GM18951 (cell line): ENCODE data around the gene PPP2R3C.
"Not testable (repeated sequence)": the region's sequence is repeated elsewhere in the genome, so short reads cannot be mapped to it uniquely, and the experiment has no call there.

Experiments
- POLR2A ChIP-seq: IDR thresholded peaks from 4 replicates; pipeline ENCODE4 v1.6.1; 2011; ENCODE audit warnings: mild to moderate bottlenecking; ENCODE audit not compliant: insufficient read length, insufficient read depth; ENCODE audit errors: extremely low read depth
- in situ Hi-C: fragments of 300-500 bp; cut with MboI; formaldehyde crosslinking; loops from one replicate; pipeline ENCODE4 v1.12.0; 2022; ENCODE audit warnings: low sequenced_read_pairs, mixed read lengths, inconsistent platforms; ENCODE audit not compliant: unreplicated experiment

Gene PPP2R3C

DNA sequence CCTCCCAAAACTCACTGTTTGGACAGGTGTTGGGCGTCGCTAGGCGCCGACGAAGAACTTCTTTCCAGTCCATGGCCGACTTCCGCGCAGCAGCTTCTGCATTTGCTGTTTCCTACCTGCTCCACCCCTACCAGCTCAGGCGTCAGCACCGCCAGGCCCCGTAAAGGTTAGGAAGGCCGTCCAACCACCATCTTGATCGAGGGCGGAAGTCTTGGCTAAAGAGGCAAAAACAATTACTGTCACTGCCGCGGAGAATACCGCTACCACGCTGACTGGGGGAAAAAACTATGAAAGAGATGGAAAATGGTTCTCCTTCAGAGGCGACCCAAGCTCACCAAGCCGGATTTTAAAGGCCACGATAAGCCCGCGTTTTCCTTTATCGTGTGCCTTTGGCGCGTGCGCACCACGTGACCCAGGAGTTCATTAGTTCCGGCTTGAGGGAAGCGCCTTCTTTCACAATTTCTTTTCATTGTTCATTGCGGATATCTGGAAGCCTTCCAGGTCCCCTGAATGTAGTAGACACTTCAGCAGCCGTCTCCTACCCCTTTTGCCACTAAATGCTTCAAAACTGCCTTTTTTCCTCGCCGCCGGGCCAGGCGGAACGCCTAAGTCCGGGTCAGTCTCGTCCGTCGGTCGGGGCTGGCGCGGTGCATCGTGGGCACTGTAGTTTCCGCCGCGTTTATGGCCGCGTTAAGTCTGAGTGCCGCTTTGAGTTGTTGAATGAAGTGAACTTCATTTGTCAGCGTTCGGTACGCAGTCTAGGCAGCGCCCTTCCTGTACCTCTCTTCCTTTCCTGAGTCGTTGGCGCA lies at the start of gene PPP2R3C, which contains the start of gene PRORP:
Gene PPP2R3C (minus strand): TSS at position 104 of the 809 bp plus-strand sequence. CDS start 31 bp downstream, at position 73.
Gene PRORP (plus strand): TSS at position 666 of the 809 bp plus-strand sequence. CDS start 694 bp downstream, outside the sequence.
- TF ChIP-seq POLR2A, result peak; percentile 70
- in situ Hi-C loops, result no loop called here

DNA sequence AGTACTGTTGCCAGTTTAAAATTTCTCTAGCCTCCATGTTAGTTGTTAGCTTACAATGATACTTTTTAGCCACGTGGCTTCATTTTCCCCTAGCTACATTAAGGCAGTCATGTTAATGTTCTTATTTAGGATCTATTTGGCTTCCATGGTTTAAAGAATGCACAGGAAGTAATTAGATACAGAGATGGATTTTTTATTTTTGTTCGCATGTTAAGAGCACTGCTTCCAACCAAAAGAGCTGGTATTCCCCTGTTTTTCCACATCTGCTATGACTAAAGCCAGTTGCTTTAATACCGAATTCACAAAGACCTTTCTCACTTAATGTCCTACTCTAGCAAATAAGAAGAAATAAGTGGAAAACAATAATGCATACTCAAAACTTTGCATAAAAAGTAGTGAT lies 45.7 kb upstream of the PPP2R3C start:
- in situ Hi-C loops, result no loop called here
- no peak for TF ChIP-seq POLR2A

DNA sequence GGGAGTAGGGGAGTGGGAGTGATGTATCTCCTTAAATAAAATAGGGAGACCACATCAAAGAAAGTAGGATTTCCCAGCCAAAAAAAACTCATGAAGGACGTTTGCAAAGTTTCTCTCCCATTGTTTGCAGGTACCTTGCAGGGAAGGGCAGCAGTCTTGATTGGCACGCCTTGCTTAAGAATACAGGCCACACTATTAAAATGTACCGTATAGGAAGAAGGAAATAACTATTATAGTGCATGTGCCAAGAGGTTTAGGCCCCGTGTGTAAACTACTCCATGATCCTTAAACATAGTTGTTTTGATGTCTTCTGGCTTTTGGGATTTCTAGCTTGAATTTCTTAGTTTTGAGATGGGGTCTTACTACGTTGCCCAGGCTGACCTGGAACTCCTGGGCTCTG lies 43.1 kb upstream of the PPP2R3C start:
- in situ Hi-C loops, result no loop called here

DNA sequence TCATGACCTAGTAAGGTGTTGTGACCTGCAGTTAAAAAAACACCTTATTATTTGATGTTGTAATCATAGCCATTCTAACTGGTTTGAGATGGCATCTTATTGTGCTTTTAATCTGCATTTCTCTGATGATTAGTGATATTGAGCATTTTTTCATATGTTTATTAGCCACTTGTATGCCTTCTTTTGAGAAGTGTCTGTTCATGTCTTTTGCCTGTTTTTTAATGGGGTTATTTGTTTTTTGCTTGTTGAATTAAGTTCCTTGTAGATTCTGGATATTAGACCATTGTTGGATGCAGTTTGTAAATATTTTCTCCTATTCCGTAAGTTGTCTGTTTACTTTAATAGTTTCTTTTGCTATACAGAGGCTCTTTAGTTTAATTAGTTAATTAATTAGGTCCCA lies 41.6 kb upstream of the PPP2R3C start:
- in situ Hi-C loops, result no loop called here
- TF ChIP-seq POLR2A, result no peak

More for the DNA sequence above, 43.1 kb upstream of the PPP2R3C start:
- no peak for TF ChIP-seq POLR2A

DNA sequence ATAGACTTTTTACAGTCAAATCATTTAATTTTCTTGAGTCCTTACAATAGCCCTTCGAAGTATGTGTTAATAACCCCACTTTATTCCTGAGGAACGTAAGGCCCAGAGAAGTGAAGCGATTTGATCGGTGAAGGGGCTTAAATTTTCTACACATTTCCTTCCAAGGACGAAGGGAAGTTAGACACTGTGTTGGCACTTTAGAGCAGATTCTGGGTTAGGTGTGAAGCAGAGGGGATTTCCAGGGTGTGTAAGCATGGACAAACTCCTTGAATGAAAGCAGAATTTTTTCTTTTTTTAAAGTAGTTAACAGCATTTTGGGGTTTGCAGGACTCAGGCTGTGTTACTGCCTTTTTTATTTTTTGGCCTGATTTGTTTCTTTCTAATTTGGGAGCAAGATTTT lies 39.4 kb upstream of the PPP2R3C start:
- no peak for TF ChIP-seq POLR2A
- in situ Hi-C loops, result no loop called here

DNA sequence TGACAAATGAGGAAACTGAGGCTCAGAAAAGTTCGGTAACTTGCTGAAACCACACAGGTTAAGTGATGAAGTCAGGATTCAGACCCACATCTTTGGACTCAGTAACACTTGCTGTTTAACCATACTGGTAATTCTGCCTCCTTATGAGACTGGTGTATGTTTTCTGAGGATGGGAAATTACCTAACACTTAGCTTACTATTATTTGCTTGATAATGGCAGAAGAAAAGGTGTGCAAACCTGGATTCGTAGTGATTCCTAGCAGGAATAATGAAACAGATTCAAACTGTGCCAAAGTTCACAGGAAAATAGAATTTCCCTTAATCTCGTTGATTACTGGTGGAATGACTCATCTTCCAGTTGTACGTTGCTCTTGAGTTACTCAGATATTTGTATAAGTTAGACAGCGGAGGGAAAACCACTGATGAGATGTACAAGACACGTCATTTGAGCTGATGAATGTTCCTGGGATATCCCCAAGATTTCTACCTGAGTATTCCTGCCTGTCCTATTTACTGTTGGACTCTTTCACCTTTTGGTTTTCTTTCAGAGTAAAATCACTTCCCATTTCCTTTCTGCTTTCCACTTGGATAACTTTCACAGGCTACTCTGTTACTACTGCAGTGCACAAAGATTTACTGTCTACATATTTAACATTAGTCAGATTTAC lies 38.1 kb upstream of the PPP2R3C start:
- in situ Hi-C loops, result no loop called here
- no peak for TF ChIP-seq POLR2A

DNA sequence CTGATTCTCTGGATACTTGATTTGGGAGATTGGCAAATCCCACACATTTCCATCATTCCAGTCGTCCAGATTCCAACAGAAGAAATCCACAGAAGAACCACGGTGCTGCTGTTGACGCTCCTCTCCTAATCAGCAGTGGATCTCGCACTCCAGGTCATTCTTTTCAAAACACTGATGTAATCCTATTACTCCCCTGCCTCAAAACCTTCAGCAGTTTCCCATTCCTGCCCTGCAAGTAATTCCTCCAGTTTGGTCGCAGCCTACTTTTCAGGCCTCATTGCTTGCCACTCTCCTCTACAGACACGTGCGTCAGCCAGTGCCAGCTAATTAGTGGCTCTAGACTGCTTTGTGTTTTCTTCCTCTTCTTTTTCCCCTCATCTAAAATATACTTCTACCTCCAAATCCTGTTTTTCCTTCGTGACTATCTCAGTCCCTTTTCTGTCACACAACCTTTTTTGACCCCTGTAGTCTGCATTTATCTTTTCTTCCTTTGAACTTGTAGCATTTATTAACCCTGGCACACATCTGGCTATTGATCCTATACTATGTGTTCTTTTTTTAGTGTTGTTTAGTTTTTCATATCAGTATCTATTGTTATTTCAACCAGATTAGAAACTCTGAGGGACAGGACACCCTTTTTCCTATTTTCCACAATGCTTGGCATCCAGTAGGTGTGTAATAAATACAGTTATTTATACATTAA lies 37.3 kb upstream of the PPP2R3C start:
- no peak for TF ChIP-seq POLR2A
- in situ Hi-C loops, result no loop called here

DNA sequence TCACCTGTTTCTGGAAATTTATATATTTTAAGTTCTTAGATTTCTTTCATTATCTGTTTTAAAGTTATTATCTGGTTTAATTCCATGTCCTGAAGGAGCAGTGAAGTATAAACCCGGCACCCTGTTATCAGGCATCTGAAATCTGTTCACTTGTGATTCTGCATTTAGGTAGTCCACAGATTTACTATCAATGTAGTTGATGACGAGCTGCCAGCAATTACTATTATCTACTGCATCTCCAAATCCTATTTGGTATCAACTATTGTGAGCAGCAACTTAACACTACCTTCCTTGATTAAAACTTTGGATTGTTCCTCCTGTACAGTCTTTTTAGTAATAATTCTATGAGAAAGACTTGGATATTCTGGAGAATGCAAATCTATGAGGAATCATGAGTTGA lies 36.7 kb upstream of the PPP2R3C start:
- TF ChIP-seq POLR2A, result no peak
- in situ Hi-C loops, result no loop called here

DNA sequence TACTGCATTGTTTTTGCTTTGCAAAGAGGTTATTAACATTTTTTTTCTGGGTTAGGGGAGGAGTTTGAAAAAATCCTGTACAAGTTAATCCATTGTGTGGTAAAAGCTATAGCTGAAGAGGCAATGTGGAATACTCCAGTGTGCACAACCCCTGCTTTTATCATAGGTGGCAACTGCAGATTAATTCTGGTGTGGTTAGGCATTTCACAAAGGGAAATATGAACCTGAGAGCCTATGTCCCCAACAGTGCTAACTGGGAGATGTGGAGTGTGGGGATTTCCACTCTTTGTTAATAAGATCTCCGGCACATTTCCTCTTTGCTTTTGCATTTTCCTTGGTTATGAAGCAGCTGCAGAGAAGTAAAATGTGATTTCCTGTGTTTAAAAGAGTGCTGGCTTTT lies 34.2 kb upstream of the PPP2R3C start:
- TF ChIP-seq POLR2A, result no peak
- in situ Hi-C loops, result no loop called here

DNA sequence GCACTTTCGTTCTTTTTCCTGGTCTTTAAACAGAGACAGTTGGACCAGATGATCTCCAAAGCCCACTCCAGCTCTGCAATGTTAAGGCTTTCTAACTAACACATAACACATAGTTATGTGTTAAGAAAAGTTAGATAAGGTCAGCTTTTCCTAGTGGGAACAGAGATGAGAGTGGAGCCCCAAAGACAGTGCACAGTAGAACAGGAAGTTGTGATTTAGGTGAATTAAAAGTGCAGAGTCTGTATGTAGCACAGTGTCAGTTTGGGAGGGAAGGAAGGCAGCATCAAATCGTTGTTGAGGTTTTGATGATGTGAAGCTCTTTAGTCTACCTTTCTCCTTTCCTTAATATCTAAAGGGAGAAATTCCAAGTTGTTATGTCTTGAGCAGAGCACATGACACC lies 32.2 kb upstream of the PPP2R3C start:
- in situ Hi-C loops, result no loop called here
- no peak for TF ChIP-seq POLR2A

DNA sequence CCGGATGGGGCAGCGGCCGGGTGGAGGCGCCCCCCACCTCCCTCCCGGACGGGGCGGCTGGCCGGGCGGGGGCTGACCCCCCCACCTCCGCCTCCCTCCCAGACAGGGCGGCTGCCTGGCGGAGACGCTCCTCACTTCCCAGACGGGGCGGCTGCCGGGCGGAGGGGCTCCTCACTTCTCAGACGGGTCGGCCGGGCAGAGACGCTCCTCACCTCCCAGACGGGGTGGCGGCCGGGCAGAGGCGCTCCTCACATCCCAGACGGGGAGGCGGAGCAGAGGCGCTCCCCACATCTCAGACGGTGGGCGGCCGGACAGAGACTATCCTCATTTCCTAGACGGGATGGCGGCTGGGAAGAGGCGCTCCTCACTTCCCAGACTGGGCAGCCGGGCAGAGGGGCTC lies 30.7 kb upstream of the PPP2R3C start:
- in situ Hi-C loops, result not testable (repeated sequence)

DNA sequence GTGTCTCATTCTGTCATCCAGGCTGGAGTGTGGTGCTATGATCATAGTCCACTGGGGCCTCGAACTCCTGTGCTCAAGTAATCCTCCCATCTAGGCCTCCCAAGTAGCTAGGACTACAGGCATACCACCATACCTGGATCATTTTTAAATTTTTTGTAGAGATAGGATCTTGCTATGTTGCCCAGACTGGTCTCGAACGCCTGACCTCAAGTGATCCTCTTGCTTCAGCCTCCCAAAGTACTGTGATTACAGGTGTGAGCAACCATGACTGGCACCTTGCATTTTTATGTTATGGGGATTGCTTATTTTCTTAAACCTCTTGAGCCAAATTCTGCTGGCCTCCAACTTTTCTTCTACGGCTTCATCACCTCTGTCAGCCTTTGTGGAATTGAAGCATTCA lies 27.4 kb upstream of the PPP2R3C start:
- no peak for TF ChIP-seq POLR2A
- in situ Hi-C loops, result no loop called here

DNA sequence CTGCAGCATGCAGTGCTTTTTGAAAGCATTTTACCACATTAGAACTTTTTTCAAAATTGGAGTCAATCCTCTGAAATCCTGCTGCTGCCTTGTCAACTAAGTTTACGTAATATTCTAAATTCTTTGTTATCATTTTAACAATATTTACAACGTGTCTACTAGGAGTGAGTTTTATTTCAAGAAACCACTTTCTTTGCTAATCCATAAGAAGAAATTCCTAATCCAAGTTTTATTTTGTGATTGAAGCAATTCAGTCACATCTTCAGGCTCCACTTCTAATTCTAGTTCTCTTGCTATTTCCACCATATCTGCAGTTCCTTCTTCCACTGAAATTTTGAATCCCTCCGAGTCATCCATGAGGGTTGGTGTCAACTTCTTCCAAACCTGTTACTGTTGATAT lies 25.9 kb upstream of the PPP2R3C start:
- TF ChIP-seq POLR2A, result no peak
- in situ Hi-C loops, result no loop called here
